DMS53 treated with DMSO at 0.1 percent for 48 hours (cell line): ENCODE measurements around the gene GJB2.

Source experiments
- DNase-seq: peaks from one replicate; lab custom pipeline; 2025; ENCODE audit not compliant: unreplicated experiment; lab: John Stamatoyannopoulos, UW

The GJB2 gene

GRCh38 chr13:20192836-20193161 lies at the start of gene GJB2:
TSS of gene GJB2 (minus strand) at chr13:20192938. CDS start at chr13:20189581, 3,357 bp downstream.
- no peak for DNase-seq

- DNase-seq, result no peak
These were observed 48.9 kb upstream of the GJB2 start for GRCh38 chr13:20241593-20241992.

GRCh38 chr13:20239748-20240147 lies 47.0 kb upstream of the GJB2 start:
- no peak for DNase-seq

GRCh38 chr13:20232556-20233277 lies 40.0 kb upstream of the GJB2 start:
- DNase-seq, result no peak

GRCh38 chr13:20231839-20232555 lies 39.3 kb upstream of the GJB2 start, which contains the start of gene GJB6:
TSS of gene GJB6 (minus strand) at chr13:20232319. CDS start at chr13:20223480, 8,839 bp downstream.
- DNase-seq, result peak; percentile 5

GRCh38 chr13:20230913-20231838 lies 38.4 kb upstream of the GJB2 start:
- no peak for DNase-seq

- DNase-seq, result no peak
These were observed 35.0 kb upstream of the GJB2 start for GRCh38 chr13:20227730-20228129.

- no peak for DNase-seq
These were observed 34.5 kb upstream of the GJB2 start for GRCh38 chr13:20227288-20227687.

- DNase-seq, result no peak
These were observed 29.8 kb upstream of the GJB2 start for GRCh38 chr13:20222553-20222952.

- no peak for DNase-seq
These were observed 29.0 kb upstream of the GJB2 start for GRCh38 chr13:20221772-20222171.

GRCh38 chr13:20219577-20219976 lies 26.8 kb upstream of the GJB2 start:
- no peak for DNase-seq

GRCh38 chr13:20217168-20217567 lies 24.4 kb upstream of the GJB2 start:
- DNase-seq, result peak; percentile 37

GRCh38 chr13:20209948-20210347 lies 17.2 kb upstream of the GJB2 start:
- DNase-seq, result no peak

- DNase-seq, result no peak
These were observed 14.0 kb upstream of the GJB2 start for GRCh38 chr13:20206698-20207235.

- DNase-seq, result no peak
These were observed 13.4 kb upstream of the GJB2 start for GRCh38 chr13:20206065-20206697.

GRCh38 chr13:20198781-20199180 lies 6.0 kb upstream of the GJB2 start:
- peak; percentile 58 for DNase-seq

GRCh38 chr13:20197361-20197834 lies 4.7 kb upstream of the GJB2 start:
- DNase-seq, result peak; percentile 69

- no peak for DNase-seq
These were observed 3.1 kb upstream of the GJB2 start for GRCh38 chr13:20195801-20196200.

- DNase-seq, result no peak
These were observed 1.3 kb upstream of the GJB2 start for GRCh38 chr13:20193907-20194631.
